ENCODE measurements around the gene MICB. TPM values are rescaled to one million over a fixed set of nuclear protein-coding genes. Genes with fewer than 3 reads are reported as not detected.

MICB gene
- total and polyA plus RNA-seq, 4 donors, result 1.4 to 2.8 (median 1.7) TPM

- no peak overlapping the region for H3K27ac ChIP-seq (ENCODE audit: low read depth, low read length)
- H3K36me3 ChIP-seq (ENCODE audit: control insufficient read depth, insufficient read depth, low read length), result no peaks in the 10 kb centered on the region
- H3K9me3 ChIP-seq (ENCODE audit: control insufficient read depth, insufficient read depth, low read length), result no peaks in the 10 kb centered on the region
- no peak for DNase-seq (ENCODE audit: low read depth in 4 of 6, low spot score in 6 of 6)
- H3K4me3 ChIP-seq (ENCODE audit: low read depth, low read length), result no peak overlapping the region
- H3K27me3 ChIP-seq (ENCODE audit: control insufficient read depth, insufficient read depth, low read length), result no peaks in the 10 kb centered on the region
- 86% methylated on average over 6 of the region's 8 CpGs for WGBS (ENCODE audit: insufficient coverage)
- H3K4me1 ChIP-seq (ENCODE audit: control insufficient read depth, insufficient read depth, low read length), result no peaks in the 10 kb centered on the region
Observed at GRCh38 chr6:31473780-31474761, 23.9 kb upstream of the MICB start.

DNA sequence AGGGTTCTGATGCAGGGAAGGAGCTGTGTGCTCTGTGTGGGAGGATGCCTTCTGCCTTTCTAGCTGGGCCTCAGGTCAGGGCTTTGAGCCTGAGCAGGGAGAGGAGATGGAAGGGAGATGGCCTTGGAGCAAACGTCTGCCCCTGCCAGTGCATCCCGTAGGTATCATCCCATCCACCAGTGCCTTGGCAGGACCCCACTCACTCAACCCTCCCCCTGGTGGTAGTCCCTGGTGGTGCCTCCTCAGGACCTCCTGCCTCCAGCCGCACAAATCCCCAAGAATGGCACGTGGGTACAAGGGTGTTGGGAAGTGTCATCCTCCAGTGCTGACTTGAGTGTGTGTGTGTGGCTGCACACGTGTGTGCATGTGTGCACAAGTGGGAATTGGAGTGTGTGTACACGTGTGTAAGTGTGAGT lies 23.1 kb upstream of the MICB start:
- no peak for DNase-seq (ENCODE audit: low read depth in 4 of 6, low spot score in 6 of 6)
- Histone ChIP-seq H3K4me3 (ENCODE audit: low read depth, low read length) (no peak overlapping the region), H3K36me3 (ENCODE audit: control insufficient read depth, insufficient read depth, low read length) (no peaks in the 10 kb centered on the region), H3K27ac (ENCODE audit: low read depth, low read length) (no peak overlapping the region), H3K27me3 (ENCODE audit: control insufficient read depth, insufficient read depth, low read length) (no peaks in the 10 kb centered on the region), H3K9me3 (ENCODE audit: control insufficient read depth, insufficient read depth, low read length) (no peaks in the 10 kb centered on the region), H3K4me1 (ENCODE audit: control insufficient read depth, insufficient read depth, low read length) (no peaks in the 10 kb centered on the region)
- WGBS (ENCODE audit: insufficient coverage), result 58% methylated on average over 3 of the region's 6 CpGs

GRCh38 chr6:31476515-31477139 lies 21.3 kb upstream of the MICB start:
- DNase-seq (ENCODE audit: low read depth in 4 of 6, low spot score in 6 of 6), result no peak
- peaks cover 4% of the 10 kb centered on the region for H3K27me3 ChIP-seq (ENCODE audit: control insufficient read depth, insufficient read depth, low read length)
- H3K4me3 ChIP-seq (ENCODE audit: low read depth, low read length), result no peak overlapping the region
- no peak overlapping the region for H3K27ac ChIP-seq (ENCODE audit: low read depth, low read length)
- H3K36me3 ChIP-seq (ENCODE audit: control insufficient read depth, insufficient read depth, low read length), result no peaks in the 10 kb centered on the region
- no peaks in the 10 kb centered on the region for H3K4me1 ChIP-seq (ENCODE audit: control insufficient read depth, insufficient read depth, low read length)
- WGBS (ENCODE audit: insufficient coverage), result 64% methylated on average over 3 of the region's 7 CpGs
- no peaks in the 10 kb centered on the region for H3K9me3 ChIP-seq (ENCODE audit: control insufficient read depth, insufficient read depth, low read length)

DNA sequence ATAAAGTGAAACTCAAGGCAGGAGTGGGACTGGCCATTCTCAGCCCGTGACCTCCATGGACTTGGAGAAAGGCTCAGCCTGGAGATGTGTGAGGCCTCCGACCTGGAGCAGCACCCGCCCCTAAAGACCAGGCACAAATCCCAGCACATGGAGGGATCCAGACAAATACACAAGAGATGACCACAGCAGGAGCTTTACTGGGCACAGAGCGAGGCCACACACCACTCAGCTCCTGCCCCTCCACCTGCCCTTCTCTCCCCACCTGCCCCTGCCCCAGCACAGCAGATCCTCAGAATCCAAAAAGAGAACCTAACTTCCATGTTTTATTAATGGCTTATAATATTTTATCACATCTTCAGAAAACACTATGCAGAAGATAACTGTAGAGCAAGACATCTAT lies 20.4 kb upstream of the MICB start:
- no peaks in the 10 kb centered on the region for H3K9me3 ChIP-seq (ENCODE audit: control insufficient read depth, insufficient read depth, low read length)
- no peak for DNase-seq (ENCODE audit: low read depth in 4 of 6, low spot score in 6 of 6)
- peaks cover 4% of the 10 kb centered on the region for H3K27me3 ChIP-seq (ENCODE audit: control insufficient read depth, insufficient read depth, low read length)
- WGBS (ENCODE audit: insufficient coverage), result 89% methylated on average over 3 of the region's 4 CpGs
- no peak overlapping the region for H3K4me3 ChIP-seq (ENCODE audit: low read depth, low read length)
- H3K36me3 ChIP-seq (ENCODE audit: control insufficient read depth, insufficient read depth, low read length), result no peaks in the 10 kb centered on the region
- H3K4me1 ChIP-seq (ENCODE audit: control insufficient read depth, insufficient read depth, low read length), result no peaks in the 10 kb centered on the region
- no peak overlapping the region for H3K27ac ChIP-seq (ENCODE audit: low read depth, low read length)

GRCh38 chr6:31478186-31478950 lies 19.6 kb upstream of the MICB start:
- no peaks in the 10 kb centered on the region for H3K9me3 ChIP-seq (ENCODE audit: control insufficient read depth, insufficient read depth, low read length)
- no peak for DNase-seq (ENCODE audit: low read depth in 4 of 6, low spot score in 6 of 6)
- no peak overlapping the region for H3K27ac ChIP-seq (ENCODE audit: low read depth, low read length)
- H3K36me3 ChIP-seq (ENCODE audit: control insufficient read depth, insufficient read depth, low read length), result no peaks in the 10 kb centered on the region
- peaks cover 4% of the 10 kb centered on the region for H3K27me3 ChIP-seq (ENCODE audit: control insufficient read depth, insufficient read depth, low read length)
- H3K4me3 ChIP-seq (ENCODE audit: low read depth, low read length), result no peak overlapping the region
- WGBS (ENCODE audit: insufficient coverage), result no CpG with 5 or more reads among the region's 3 CpGs
- H3K4me1 ChIP-seq (ENCODE audit: control insufficient read depth, insufficient read depth, low read length), result no peaks in the 10 kb centered on the region

GRCh38 chr6:31479151-31479932 lies 18.6 kb upstream of the MICB start:
- H3K36me3 ChIP-seq (ENCODE audit: control insufficient read depth, insufficient read depth, low read length), result no peaks in the 10 kb centered on the region
- no peaks in the 10 kb centered on the region for H3K4me1 ChIP-seq (ENCODE audit: control insufficient read depth, insufficient read depth, low read length)
- no peak for DNase-seq (ENCODE audit: low read depth in 4 of 6, low spot score in 6 of 6)
- no peak overlapping the region for H3K27ac ChIP-seq (ENCODE audit: low read depth, low read length)
- 74% methylated on average over 2 of the region's 5 CpGs for WGBS (ENCODE audit: insufficient coverage)
- H3K9me3 ChIP-seq (ENCODE audit: control insufficient read depth, insufficient read depth, low read length), result no peaks in the 10 kb centered on the region
- H3K27me3 ChIP-seq (ENCODE audit: control insufficient read depth, insufficient read depth, low read length), result peaks cover 4% of the 10 kb centered on the region
- no peak overlapping the region for H3K4me3 ChIP-seq (ENCODE audit: low read depth, low read length)

DNA sequence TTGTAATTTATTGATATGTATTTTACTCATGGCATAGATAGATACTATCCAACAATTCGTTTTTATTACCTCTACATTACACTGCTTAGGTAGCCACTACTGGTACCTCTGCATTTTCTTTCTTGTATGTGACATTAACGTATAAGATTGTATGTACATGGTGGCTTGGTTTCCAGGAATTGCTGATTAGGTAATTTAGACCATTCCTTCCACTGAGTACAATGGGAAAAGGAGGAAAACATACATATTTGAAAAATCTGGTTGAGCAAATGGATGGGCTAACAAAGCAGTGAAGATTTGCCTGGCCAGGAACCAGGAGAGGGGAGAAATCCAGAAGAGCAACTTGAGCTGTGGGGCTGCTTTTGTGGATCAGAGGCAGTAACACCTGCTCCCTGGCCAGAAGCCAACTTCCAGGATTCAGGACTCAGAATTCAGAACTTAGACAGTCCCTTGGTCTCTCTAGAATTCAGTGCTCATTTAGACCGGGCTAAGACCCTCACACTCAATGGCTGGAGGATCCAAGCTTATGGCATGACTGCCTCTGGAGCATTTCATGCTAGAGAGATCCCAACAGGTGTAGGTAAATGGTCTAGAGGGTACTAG lies 17.9 kb upstream of the MICB start:
- Histone ChIP-seq H3K4me3 (ENCODE audit: low read depth, low read length) (no peak overlapping the region), H3K36me3 (ENCODE audit: control insufficient read depth, insufficient read depth, low read length) (no peaks in the 10 kb centered on the region), H3K27me3 (ENCODE audit: control insufficient read depth, insufficient read depth, low read length) (peaks cover 4% of the 10 kb centered on the region), H3K9me3 (ENCODE audit: control insufficient read depth, insufficient read depth, low read length) (no peaks in the 10 kb centered on the region), H3K4me1 (ENCODE audit: control insufficient read depth, insufficient read depth, low read length) (no peaks in the 10 kb centered on the region), H3K27ac (ENCODE audit: low read depth, low read length) (no peak overlapping the region)
- 83% methylated on average over 1 of the region's 3 CpGs for WGBS (ENCODE audit: insufficient coverage)
- DNase-seq (ENCODE audit: low read depth in 4 of 6, low spot score in 6 of 6), result no peak

DNA sequence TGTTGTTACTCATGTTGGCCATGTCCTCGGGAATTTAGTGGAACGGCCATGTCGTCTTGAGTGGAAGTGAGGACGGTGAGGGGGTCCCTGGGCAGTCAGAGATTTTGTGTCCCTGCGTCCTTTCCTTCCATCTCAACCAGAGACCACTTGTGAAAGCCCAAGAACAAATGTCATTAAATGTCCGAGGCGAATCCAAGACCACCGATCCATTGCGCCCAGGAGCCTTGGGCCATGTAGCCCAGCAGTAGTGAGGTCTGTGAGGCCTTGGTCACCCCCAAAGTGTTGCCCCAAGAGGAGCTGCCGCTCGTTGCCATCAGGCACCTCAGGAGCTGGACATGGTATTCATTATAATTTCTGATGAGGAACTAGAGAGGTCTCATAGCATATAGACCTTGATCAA lies 17.4 kb upstream of the MICB start:
- H3K27ac ChIP-seq (ENCODE audit: low read depth, low read length), result no peak overlapping the region
- WGBS (ENCODE audit: insufficient coverage), result 88% methylated on average over 10 of the region's 11 CpGs
- no peaks in the 10 kb centered on the region for H3K9me3 ChIP-seq (ENCODE audit: control insufficient read depth, insufficient read depth, low read length)
- DNase-seq (ENCODE audit: low read depth in 4 of 6, low spot score in 6 of 6), result no peak
- H3K36me3 ChIP-seq (ENCODE audit: control insufficient read depth, insufficient read depth, low read length), result no peaks in the 10 kb centered on the region
- H3K27me3 ChIP-seq (ENCODE audit: control insufficient read depth, insufficient read depth, low read length), result peaks cover 4% of the 10 kb centered on the region
- H3K4me1 ChIP-seq (ENCODE audit: control insufficient read depth, insufficient read depth, low read length), result no peaks in the 10 kb centered on the region
- no peak overlapping the region for H3K4me3 ChIP-seq (ENCODE audit: low read depth, low read length)

DNA sequence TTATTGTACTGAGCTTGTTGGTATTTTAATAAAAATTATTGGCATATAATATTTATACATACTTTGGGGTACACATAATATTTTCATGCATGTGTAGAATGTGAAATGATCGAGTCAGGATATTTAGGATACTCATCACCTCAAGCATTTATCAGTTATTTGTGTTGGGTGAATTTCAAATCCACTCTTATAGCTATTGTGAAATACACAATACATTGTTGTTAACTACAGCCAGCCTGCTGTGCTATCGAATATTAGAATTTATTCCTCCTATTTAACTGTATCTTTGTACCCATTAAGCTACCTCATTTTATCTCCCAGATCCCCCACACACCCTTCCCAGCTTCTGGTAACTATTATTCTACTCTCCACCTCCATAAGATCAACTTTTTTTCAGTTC lies 14.6 kb upstream of the MICB start:
- WGBS (ENCODE audit: insufficient coverage), result 91% methylated on average over 1 of the region's 2 CpGs
- no peak overlapping the region for H3K27ac ChIP-seq (ENCODE audit: low read depth, low read length)

More for the DNA sequence above, 14.6 kb upstream of the MICB start:
- H3K27me3 ChIP-seq (ENCODE audit: control insufficient read depth, insufficient read depth, low read length), result peaks cover 4% of the 10 kb centered on the region
- no peaks in the 10 kb centered on the region for H3K4me1 ChIP-seq (ENCODE audit: control insufficient read depth, insufficient read depth, low read length)
- no peak overlapping the region for H3K4me3 ChIP-seq (ENCODE audit: low read depth, low read length)
- no peaks in the 10 kb centered on the region for H3K36me3 ChIP-seq (ENCODE audit: control insufficient read depth, insufficient read depth, low read length)
- no peak for DNase-seq (ENCODE audit: low read depth in 4 of 6, low spot score in 6 of 6)
- H3K9me3 ChIP-seq (ENCODE audit: control insufficient read depth, insufficient read depth, low read length), result no peaks in the 10 kb centered on the region
